ENCODE measurements around the gene KL.

The KL gene

GRCh38 chr13:33011828-33012470 is 4.3 kb upstream of the KL start:
- H3K4me3 ChIP-seq (replicated peaks; ENCODE audit: low read depth, low read length): no peak overlapping the region
- no peak for DNase-seq (ENCODE audit: low read depth)
- TF ChIP-seq CTCF (IDR thresholded peaks at IDR 0.05; ENCODE audit: low read length, missing control alignments): no peak

- no peak for DNase-seq (ENCODE audit: low read depth)
- H3K4me3 ChIP-seq (replicated peaks; ENCODE audit: low read depth, low read length): no peak overlapping the region
- no peak for TF ChIP-seq CTCF (IDR thresholded peaks at IDR 0.05; ENCODE audit: low read length, missing control alignments)
These were observed 1.9 kb upstream of the KL start for GRCh38 chr13:33014291-33014690.

GRCh38 chr13:33015241-33015668 is 968 bp upstream of the KL start:
- peak; percentile 31 for DNase-seq (ENCODE audit: low read depth)
- TF ChIP-seq CTCF (IDR thresholded peaks at IDR 0.05; ENCODE audit: low read length, missing control alignments): no peak
- H3K4me3 ChIP-seq (replicated peaks; ENCODE audit: low read depth, low read length): no peak overlapping the region

- no peak for TF ChIP-seq CTCF (IDR thresholded peaks at IDR 0.05; ENCODE audit: low read length, missing control alignments)
- H3K4me3 ChIP-seq (replicated peaks; ENCODE audit: low read depth, low read length): no peak overlapping the region
- DNase-seq (ENCODE audit: low read depth): no peak
These were observed 366 bp upstream of the KL start for GRCh38 chr13:33015791-33016323.

- peak overlapping the region; percentile 2 for H3K4me3 ChIP-seq (replicated peaks; ENCODE audit: low read depth, low read length)
- DNase-seq (ENCODE audit: low read depth): peak; percentile 71
- peak; percentile 62 for TF ChIP-seq CTCF (IDR thresholded peaks at IDR 0.05; ENCODE audit: low read length, missing control alignments)
These were observed 1.2 kb downstream of the KL start for GRCh38 chr13:33017323-33017929.

- no peak overlapping the region for H3K4me3 ChIP-seq (replicated peaks; ENCODE audit: low read depth, low read length)
- no peak for DNase-seq (ENCODE audit: low read depth)
- no peak for TF ChIP-seq CTCF (IDR thresholded peaks at IDR 0.05; ENCODE audit: low read length, missing control alignments)
These were observed 2.7 kb downstream of the KL start for GRCh38 chr13:33018886-33019285.
